Uterus (tissue), 2 donors: ENCODE results near the gene USHBP1.

Experiments used
- CTCF ChIP-seq, 4 experiments: fragments of 200-600 bp in 2 of 4; fragments of 450-650 bp in 2 of 4; sonication (generic) in 2 of 4; IDR thresholded peaks; one replicate each; pipeline ENCODE4 v1.5.1; 2016 to 2019; ENCODE audit warnings: antibody characterized with exemption in 4 of 4, mild to moderate bottlenecking in 2 of 4, moderate library complexity in 1 of 4
- POLR2A ChIP-seq, 2 donors: fragments of 450-650 bp; IDR thresholded peaks; one replicate each; pipeline ENCODE4 v1.6.1; 2016; ENCODE audit warnings: antibody characterized with exemption in 2 of 2, mild to moderate bottlenecking in 1 of 2, moderate library complexity in 1 of 2

- TF ChIP-seq CTCF (IDR thresholded peaks at IDR 0.05) (no peak), POLR2A (IDR thresholded peaks at IDR 0.05) (no peak)
Observed at GRCh38 chr19:17244618-17245534, 19.7 kb downstream of the USHBP1 start.
